ENCODE data around the gene URI1. TPM values are rescaled to one million over a fixed set of nuclear protein-coding genes. Genes with fewer than 3 reads are reported as not detected.

URI1 gene
- total RNA-seq, 4 donors from 2014 or later = 65.0 to 84.4 (median 71.9) TPM

DNA sequence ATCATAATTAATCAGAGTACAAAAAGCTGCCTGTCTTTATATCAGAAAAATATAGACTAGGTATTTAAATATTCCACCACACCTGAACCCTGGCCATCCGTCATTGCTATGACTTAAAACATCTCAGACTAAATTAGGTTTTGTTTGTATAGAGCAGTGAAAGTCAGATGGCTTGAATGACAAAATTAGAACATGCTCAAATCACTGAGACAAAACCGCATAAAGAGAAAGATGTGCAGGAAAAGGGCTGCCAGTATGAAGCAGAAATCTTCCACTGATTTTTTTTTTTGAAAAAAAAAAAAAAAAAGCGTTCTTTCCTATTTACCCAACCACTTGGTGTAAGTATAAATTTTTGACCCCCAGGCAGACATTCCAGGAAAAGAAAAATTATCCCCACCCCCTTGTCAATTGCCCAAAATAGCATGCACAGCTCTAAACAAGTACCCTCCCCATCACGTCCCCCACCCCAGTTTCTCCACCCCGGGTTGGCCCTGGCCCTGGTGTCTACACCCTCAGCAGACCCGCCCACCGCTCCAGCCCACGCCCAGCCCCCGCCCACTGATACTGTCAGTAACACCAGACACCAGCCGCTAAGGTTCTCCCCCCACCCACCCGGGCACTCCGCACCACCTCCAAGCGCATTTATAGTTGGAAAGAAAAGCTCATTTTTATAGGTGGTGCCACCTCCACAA lies 118.6 kb downstream of the URI1 start:
- TF ChIP-seq EP300 (IDR thresholded peaks at IDR 0.05) (no peak), POLR2AphosphoS5 (IDR thresholded peaks at IDR 0.05) (no peak), POLR2A (IDR thresholded peaks at IDR 0.05) (no peak)
- TF ChIP-seq, protein P1, sequence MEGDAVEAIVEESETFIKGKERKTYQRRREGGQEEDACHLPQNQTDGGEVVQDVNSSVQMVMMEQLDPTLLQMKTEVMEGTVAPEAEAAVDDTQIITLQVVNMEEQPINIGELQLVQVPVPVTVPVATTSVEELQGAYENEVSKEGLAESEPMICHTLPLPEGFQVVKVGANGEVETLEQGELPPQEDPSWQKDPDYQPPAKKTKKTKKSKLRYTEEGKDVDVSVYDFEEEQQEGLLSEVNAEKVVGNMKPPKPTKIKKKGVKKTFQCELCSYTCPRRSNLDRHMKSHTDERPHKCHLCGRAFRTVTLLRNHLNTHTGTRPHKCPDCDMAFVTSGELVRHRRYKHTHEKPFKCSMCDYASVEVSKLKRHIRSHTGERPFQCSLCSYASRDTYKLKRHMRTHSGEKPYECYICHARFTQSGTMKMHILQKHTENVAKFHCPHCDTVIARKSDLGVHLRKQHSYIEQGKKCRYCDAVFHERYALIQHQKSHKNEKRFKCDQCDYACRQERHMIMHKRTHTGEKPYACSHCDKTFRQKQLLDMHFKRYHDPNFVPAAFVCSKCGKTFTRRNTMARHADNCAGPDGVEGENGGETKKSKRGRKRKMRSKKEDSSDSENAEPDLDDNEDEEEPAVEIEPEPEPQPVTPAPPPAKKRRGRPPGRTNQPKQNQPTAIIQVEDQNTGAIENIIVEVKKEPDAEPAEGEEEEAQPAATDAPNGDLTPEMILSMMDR (IDR thresholded peaks at IDR 0.05) = no peak
- Histone ChIP-seq H3K4me3 (no peak overlapping the region), H3K9me3 (no peaks in the 10 kb centered on the region), H3K36me3 (no peaks in the 10 kb centered on the region), H3K27me3 (peaks cover 43% of the 10 kb centered on the region), H3K27ac (no peak overlapping the region), H3K4me1 (no peaks in the 10 kb centered on the region)
- 50 to 74% methylated on average over 3 to 6 of the region's 13 CpGs for WGBS, 2 donors (ENCODE audit: low coverage in 1 of 2)
- no peak for ATAC-seq

GRCh38 chr19:30061223-30062064 lies 119.4 kb downstream of the URI1 start:
- Histone ChIP-seq H3K4me3 (no peak overlapping the region), H3K27ac (no peak overlapping the region), H3K36me3 (no peaks in the 10 kb centered on the region), H3K27me3 (peaks cover 43% of the 10 kb centered on the region), H3K4me1 (no peaks in the 10 kb centered on the region), H3K9me3 (no peaks in the 10 kb centered on the region)
- WGBS, 2 donors (ENCODE audit: low coverage in 1 of 2) = 81 to 85% methylated on average over 22 to 23 of the region's 26 CpGs
- TF ChIP-seq, protein P1 (IDR thresholded peaks at IDR 0.05) = no peak
- TF ChIP-seq POLR2A (IDR thresholded peaks at IDR 0.05) (no peak), POLR2AphosphoS5 (IDR thresholded peaks at IDR 0.05) (no peak)
- no peak for ATAC-seq

DNA sequence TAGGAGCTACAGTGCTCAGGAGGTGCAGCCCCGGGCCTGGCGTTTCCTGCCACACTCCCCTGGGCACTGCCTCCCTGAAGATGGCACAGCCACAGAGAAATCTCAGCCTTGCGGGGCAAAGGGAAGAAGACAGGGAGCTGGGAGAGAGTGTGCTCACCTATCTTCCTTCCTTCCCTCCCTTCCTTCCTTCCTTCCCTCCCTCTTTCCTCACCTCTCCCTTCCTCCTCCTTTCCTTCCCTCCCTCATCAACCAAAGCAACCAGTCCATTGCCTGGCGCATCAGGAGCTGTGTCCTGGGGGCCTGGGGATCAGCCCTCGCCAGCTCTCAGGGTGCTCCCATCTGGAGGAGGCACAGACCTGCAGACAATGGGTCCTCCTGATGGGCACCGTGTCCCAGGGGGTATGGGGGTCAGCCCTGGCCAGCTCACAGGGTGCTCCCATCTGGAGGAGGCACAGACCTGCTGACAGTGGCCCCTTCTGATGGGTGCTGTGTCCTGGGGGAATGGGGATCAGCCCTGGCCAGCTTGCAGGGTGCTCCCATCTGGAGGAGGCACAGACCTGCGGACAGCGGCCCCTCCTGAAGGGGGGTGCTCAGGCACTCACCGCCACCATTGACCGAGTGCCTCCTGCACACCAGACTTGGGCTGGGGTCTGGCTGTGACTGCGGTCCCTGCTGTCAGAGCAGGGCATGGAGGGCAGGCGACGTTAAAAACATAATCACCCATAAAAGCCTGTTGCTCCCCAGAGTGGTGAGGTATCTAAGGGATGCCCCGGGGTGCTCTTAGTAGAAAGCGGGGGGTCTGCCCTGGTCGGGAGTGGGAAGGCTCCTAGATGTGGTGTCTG lies 120.2 kb downstream of the URI1 start:
- Histone ChIP-seq H3K4me3 (no peak overlapping the region), H3K27me3 (peaks cover 43% of the 10 kb centered on the region), H3K9me3 (no peaks in the 10 kb centered on the region), H3K27ac (no peak overlapping the region), H3K36me3 (no peaks in the 10 kb centered on the region), H3K4me1 (no peaks in the 10 kb centered on the region)
- WGBS, 2 donors (ENCODE audit: low coverage in 1 of 2) = 87% methylated on average over 3 of the region's 16 CpGs; no CpG with 5 or more reads in 1 of the 2 donors
- TF ChIP-seq EP300 (IDR thresholded peaks at IDR 0.05) (no peak), POLR2AphosphoS5 (IDR thresholded peaks at IDR 0.05) (no peak), POLR2A (IDR thresholded peaks at IDR 0.05) (no peak)
- TF ChIP-seq, protein P1 (IDR thresholded peaks at IDR 0.05) = no peak
- ATAC-seq = no peak

GRCh38 chr19:30062907-30063649 lies 121.0 kb downstream of the URI1 start:
- Histone ChIP-seq H3K4me3 (no peak overlapping the region), H3K27ac (no peak overlapping the region), H3K4me1 (no peaks in the 10 kb centered on the region), H3K36me3 (no peaks in the 10 kb centered on the region), H3K27me3 (peaks cover 43% of the 10 kb centered on the region), H3K9me3 (no peaks in the 10 kb centered on the region)
- TF ChIP-seq POLR2A (IDR thresholded peaks at IDR 0.05) = no peak
- no peak for TF ChIP-seq POLR2AphosphoS5 (IDR thresholded peaks at IDR 0.05)
- TF ChIP-seq, protein P1 (IDR thresholded peaks at IDR 0.05) = no peak
- TF ChIP-seq EP300 (IDR thresholded peaks at IDR 0.05) = no peak
- 61% methylated on average over 2 of the region's 11 CpGs; no CpG with 5 or more reads in 1 of the 2 donors for WGBS, 2 donors (ENCODE audit: low coverage in 1 of 2)
- no peak for ATAC-seq
